IMR-90 (cell line): ENCODE data around the gene PEX7.

Experiments used
- MAZ ChIP-seq: IDR thresholded peaks from 2 replicates; pipeline ENCODE4 v1.6.1; 2012; ENCODE audit warnings: low read depth, mild to moderate bottlenecking, low read length, improper control_type of control experiment, moderate library complexity, borderline replicate concordance
- POLR2A ChIP-seq: IDR thresholded peaks from 2 replicates; pipeline ENCODE4 v1.6.1; 2012; ENCODE audit warnings: mild to moderate bottlenecking, low read depth, low read length
- RCOR1 ChIP-seq: IDR thresholded peaks from 2 replicates; pipeline ENCODE4 v1.6.1; 2012; ENCODE audit warnings: mild to moderate bottlenecking, low read length, improper control_type of control experiment; ENCODE audit not compliant: insufficient replicate concordance
- RFX5 ChIP-seq: IDR thresholded peaks from 2 replicates; pipeline ENCODE4 v1.8.0; 2012; ENCODE audit warnings: low read depth, mild to moderate bottlenecking, low read length, moderate library complexity
- TF ChIP-seq, protein P1 (sequence below): conservative IDR thresholded peaks from 2 replicates; pipeline ENCODE4 v1.5.1; 2012; ENCODE audit warnings: mild to moderate bottlenecking, low read depth, low read length, improper control_type of control experiment

DNA sequence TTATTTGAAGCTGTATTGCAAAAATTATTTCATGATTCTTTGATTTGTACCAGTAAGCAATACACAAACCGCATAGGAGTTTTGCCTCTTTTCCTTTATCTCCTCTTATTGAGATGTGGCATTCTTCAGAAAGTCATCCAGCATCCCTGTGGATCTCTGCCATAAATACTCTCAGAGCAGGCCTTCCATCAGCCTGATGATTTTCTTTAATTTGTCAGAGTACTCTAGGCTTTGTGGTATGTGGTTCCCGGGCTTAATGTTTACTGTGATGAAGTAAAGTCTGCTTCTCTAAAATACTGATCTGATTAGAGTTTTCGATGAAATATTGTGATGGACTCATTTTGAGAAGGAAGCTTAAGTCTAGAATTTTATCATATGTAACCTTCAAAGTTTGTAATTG lies 68.6 kb downstream of the PEX7 start:
- TF ChIP-seq, protein P1, sequence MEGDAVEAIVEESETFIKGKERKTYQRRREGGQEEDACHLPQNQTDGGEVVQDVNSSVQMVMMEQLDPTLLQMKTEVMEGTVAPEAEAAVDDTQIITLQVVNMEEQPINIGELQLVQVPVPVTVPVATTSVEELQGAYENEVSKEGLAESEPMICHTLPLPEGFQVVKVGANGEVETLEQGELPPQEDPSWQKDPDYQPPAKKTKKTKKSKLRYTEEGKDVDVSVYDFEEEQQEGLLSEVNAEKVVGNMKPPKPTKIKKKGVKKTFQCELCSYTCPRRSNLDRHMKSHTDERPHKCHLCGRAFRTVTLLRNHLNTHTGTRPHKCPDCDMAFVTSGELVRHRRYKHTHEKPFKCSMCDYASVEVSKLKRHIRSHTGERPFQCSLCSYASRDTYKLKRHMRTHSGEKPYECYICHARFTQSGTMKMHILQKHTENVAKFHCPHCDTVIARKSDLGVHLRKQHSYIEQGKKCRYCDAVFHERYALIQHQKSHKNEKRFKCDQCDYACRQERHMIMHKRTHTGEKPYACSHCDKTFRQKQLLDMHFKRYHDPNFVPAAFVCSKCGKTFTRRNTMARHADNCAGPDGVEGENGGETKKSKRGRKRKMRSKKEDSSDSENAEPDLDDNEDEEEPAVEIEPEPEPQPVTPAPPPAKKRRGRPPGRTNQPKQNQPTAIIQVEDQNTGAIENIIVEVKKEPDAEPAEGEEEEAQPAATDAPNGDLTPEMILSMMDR: no peak
- TF ChIP-seq RCOR1: no peak
- no peak for TF ChIP-seq MAZ
- TF ChIP-seq POLR2A: no peak
- no peak for TF ChIP-seq RFX5
